ENCODE data around the gene TAL2.
A peak's percentile ranks its signal among the peaks of the same experiment; 100 is the strongest.

TAL2 gene

DNA sequence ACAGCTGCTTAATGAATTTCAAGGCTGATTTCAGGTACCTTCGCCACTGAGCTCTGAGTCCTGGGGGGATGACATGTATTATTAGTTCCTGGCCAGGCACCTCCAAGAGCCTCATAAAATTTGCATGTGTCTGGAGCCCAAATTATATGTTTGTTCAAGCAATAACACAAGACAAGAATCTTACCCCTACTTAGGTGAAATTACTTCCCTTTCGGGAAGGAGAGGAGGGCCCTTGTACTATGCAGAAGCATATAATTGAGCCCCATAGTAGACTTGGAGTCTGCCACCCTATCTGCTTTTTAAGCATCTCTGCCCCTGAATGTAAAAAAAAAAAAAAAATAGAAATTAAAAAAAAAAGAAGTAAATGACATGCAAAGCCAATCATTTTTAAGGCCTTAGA, 19.1 kb downstream of the TAL2 start:
- TF ChIP-seq, protein P1, sequence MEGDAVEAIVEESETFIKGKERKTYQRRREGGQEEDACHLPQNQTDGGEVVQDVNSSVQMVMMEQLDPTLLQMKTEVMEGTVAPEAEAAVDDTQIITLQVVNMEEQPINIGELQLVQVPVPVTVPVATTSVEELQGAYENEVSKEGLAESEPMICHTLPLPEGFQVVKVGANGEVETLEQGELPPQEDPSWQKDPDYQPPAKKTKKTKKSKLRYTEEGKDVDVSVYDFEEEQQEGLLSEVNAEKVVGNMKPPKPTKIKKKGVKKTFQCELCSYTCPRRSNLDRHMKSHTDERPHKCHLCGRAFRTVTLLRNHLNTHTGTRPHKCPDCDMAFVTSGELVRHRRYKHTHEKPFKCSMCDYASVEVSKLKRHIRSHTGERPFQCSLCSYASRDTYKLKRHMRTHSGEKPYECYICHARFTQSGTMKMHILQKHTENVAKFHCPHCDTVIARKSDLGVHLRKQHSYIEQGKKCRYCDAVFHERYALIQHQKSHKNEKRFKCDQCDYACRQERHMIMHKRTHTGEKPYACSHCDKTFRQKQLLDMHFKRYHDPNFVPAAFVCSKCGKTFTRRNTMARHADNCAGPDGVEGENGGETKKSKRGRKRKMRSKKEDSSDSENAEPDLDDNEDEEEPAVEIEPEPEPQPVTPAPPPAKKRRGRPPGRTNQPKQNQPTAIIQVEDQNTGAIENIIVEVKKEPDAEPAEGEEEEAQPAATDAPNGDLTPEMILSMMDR (IDR thresholded peaks at IDR 0.05; ENCODE audit: low read length, missing control alignments), result no peak
- H3K4me3 ChIP-seq (replicated peaks; ENCODE audit: low read depth, low read length), result no peak overlapping the region
- no peak for DNase-seq (ENCODE audit: low read depth)

DNA sequence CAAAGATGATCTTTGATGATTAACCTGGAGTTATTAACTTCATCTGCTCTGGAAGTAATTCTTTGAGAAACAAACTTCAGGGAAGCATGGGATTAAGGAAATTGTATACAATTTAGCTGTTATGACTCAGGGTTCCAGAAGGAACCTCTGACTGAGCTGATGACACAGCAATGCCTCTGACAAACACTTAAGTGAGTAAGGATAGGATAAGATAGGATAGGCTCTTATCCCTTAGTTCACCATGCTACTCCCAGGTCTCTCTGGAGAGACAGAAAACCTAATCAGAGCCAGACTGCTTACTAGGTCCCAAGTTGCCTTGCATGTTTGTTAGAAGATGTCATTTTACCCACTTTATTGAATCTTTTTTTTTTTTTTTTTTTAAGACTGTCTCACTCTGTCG, 19.5 kb downstream of the TAL2 start:
- DNase-seq (ENCODE audit: low read depth), result peak; percentile 50
- H3K4me3 ChIP-seq (replicated peaks; ENCODE audit: low read depth, low read length), result no peak overlapping the region
- TF ChIP-seq, protein P1 (IDR thresholded peaks at IDR 0.05; ENCODE audit: low read length, missing control alignments), result no peak

DNA sequence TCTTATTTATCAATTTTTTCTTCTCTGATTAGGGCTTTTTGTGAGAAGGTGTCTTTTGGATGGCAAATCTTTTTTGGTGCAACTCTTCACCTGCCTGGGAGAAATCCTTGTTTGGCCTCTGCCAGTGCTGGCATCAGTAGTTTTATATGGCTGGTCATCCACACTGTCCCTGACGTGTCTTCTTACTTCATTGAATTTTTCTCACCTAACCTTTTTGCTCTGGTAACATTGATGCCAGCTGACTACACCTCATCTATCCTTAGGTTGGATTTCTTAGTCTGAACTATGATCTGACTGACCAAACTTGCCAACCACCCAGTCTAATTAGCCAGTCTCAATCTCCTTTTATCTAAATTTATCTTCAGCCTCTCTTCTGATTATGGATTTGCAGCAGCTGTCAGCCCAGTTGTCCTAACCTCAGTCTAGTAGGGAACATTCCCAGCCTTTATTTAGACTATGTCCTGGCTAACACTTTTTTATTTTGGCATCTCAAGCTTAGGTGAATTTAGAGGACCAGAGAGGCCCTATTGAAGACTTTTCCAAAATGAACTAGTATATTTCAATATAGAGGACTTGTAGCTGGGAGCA, 21.5 kb downstream of the TAL2 start:
- no peak overlapping the region for H3K4me3 ChIP-seq (replicated peaks; ENCODE audit: low read depth, low read length)
- DNase-seq (ENCODE audit: low read depth), result no peak

DNA sequence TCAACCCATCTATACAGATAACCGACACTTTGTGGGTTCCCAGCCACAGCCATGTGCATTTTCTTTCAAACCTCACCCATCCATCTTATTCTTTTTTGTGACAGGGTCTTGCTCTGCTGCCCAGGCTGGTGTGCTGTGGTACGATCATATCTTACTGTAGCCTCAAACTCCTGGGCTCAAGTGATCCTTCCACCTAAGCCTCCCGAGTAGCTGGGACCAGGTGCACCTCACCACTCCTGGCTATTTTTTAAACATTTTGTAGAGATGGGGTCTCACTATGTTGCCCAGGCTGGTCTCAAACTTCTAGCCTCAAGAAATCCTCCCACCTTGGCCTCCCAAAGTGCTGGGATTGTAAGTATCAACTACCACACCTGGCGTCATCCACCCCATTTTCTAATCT, 24.7 kb downstream of the TAL2 start:
- TF ChIP-seq, protein P1 (IDR thresholded peaks at IDR 0.05; ENCODE audit: low read length, missing control alignments), result no peak
- H3K4me3 ChIP-seq (replicated peaks; ENCODE audit: low read depth, low read length), result no peak overlapping the region
- DNase-seq (ENCODE audit: low read depth), result no peak

More for the DNA sequence above, 21.5 kb downstream of the TAL2 start:
- TF ChIP-seq, protein P1 (IDR thresholded peaks at IDR 0.05; ENCODE audit: low read length, missing control alignments), result no peak

DNA sequence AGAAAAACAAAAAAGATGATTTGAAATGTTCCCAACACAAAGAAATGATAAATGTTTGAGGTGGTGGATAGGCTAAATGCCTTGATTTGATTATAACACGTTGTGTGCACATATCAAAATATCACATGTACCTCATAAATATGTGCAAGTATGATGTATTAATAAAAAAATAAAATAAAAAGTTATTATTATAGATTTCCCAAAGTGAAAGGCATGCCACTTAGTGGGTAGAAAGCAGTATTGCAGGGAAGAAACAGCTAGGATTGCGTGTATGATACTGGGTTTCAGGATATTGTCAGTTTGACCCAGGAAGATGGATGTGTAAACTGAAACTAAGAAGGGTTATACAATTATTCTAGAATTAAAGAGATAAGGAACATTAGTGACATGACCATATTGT, 28.5 kb downstream of the TAL2 start:
- peak; percentile 43 for DNase-seq (ENCODE audit: low read depth)
- TF ChIP-seq, protein P1 (IDR thresholded peaks at IDR 0.05; ENCODE audit: low read length, missing control alignments), result peak; percentile 64
- no peak overlapping the region for H3K4me3 ChIP-seq (replicated peaks; ENCODE audit: low read depth, low read length)

DNA sequence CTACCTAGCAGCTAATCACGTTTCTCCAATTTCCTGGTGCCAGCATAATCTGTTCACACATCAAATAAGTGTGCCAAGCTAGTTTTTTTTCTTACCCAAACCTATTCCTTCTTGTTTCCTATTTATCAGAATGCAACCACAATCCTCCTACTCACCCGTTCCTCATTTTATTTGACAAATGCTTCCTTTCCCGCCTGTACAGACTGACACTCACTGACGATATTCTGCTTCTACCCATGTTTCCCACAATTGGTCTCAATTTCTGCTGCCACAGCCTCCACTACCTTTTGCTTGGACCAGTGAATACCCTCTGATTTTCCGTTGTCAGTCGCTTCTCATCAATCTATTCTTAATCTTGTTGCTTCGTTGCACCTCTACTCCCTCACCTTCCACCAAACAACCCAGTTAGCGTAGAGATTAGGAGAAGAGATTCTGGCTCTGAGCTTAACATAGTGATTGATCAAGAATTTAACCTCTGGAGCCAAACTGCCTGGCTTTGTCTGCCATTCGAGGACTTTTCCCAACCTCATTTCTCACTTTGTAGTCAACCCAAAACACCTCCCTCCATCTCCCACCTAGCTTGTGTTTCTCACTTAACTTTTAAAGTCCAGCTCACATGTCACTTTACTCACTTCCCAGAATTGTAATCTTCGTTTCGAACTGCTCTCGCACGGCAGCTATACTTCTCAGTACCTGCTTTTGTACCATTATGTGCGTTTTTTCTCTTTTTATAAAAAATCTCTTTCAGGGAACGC, 31.4 kb downstream of the TAL2 start:
- peak overlapping the region; percentile 74 for H3K4me3 ChIP-seq (replicated peaks; ENCODE audit: low read depth, low read length)
- no peak for DNase-seq (ENCODE audit: low read depth)
- TF ChIP-seq, protein P1 (IDR thresholded peaks at IDR 0.05; ENCODE audit: low read length, missing control alignments), result no peak
